CD4-positive, alpha-beta T cell (primary cell): Measurements from ENCODE around the gene ZC3H13. TPM values are rescaled to one million over a fixed set of nuclear protein-coding genes. Genes with fewer than 3 reads are reported as not detected.

Experiments used
- ATAC-seq: fragments of 200-7000 bp; cut with Tn5 transposase; one replicate; pipeline ENCODE4 v1.10.0; 2022; ENCODE audit warnings: mild to moderate bottlenecking; ENCODE audit not compliant: poor library complexity
- CTCF ChIA-PET: fragments of 350-600 bp; sonication (Branson Sonifier 250); formaldehyde crosslinking; loops from one replicate; lab custom pipeline; 2021; ENCODE audit warnings: antibody characterized with exemption, inconsistent platforms; lab: Charles Lee
- POLR2A ChIA-PET: fragments of 350-600 bp; sonication (Branson Sonifier 250); formaldehyde crosslinking; loops from one replicate; lab custom pipeline; 2021; ENCODE audit warnings: antibody characterized with exemption, inconsistent platforms; lab: Charles Lee
- DNase-seq, 14 experiments: peaks; one replicate each; pipeline ENCODE4 v3.0.0-alpha.2; 2013 to 2020; ENCODE audit warnings: mixed read lengths in 2 of 14
- H3K27ac ChIP-seq, 2 donors: one replicate each; pipeline versions ENCODE4 v1.5.1 to v1.7.0; 2013; ENCODE audit warnings: low read length in 2 of 2, low read depth in 1 of 2, mild to moderate bottlenecking in 1 of 2
- H3K27me3 ChIP-seq, 2 experiments: 1 replicate in 1 of 2; 2 replicates in 1 of 2; pipeline versions ENCODE4 v1.6.1 to v1.7.0; 2013; ENCODE audit warnings: low read length in 2 of 2, control low read depth in 1 of 2, mild to moderate bottlenecking in 1 of 2, moderate library complexity in 1 of 2; ENCODE audit not compliant: insufficient read depth in 2 of 2, control insufficient read depth in 1 of 2
- H3K36me3 ChIP-seq: one replicate; pipeline ENCODE4 v1.6.1; 2013; ENCODE audit warnings: low read length, control low read depth; ENCODE audit not compliant: insufficient read depth
- H3K4me1 ChIP-seq: one replicate; pipeline ENCODE4 v1.6.1; 2013; ENCODE audit warnings: low read length, control low read depth; ENCODE audit not compliant: insufficient read depth
- H3K4me3 ChIP-seq: one replicate; pipeline ENCODE4 v1.5.1; 2013; ENCODE audit warnings: mild to moderate bottlenecking, low read length, moderate library complexity
- H3K9me3 ChIP-seq, 2 experiments: 1 replicate in 1 of 2; 2 replicates in 1 of 2; pipeline versions ENCODE4 v1.6.1 to v1.7.0; 2013; ENCODE audit warnings: low read length in 2 of 2, mild to moderate bottlenecking in 2 of 2, control low read depth in 1 of 2, moderate library complexity in 1 of 2; ENCODE audit not compliant: control insufficient read depth in 1 of 2, insufficient read depth in 1 of 2
- H3K27ac Mint-ChIP-seq: one replicate; pipeline ENCODE4 v1.8.0; 2020; ENCODE audit warnings: mixed read lengths
- H3K27me3 Mint-ChIP-seq: one replicate; pipeline ENCODE4 v1.8.0; 2021; ENCODE audit warnings: mixed read lengths
- H3K36me3 Mint-ChIP-seq: one replicate; pipeline ENCODE4 v1.8.0; 2021; ENCODE audit warnings: low read depth, mixed read lengths
- H3K4me1 Mint-ChIP-seq: one replicate; pipeline ENCODE4 v1.8.0; 2021; ENCODE audit warnings: low read depth, mixed read lengths
- H3K4me3 Mint-ChIP-seq: one replicate; pipeline ENCODE4 v1.8.0; 2020; ENCODE audit warnings: mild to moderate bottlenecking, mixed read lengths
- H3K9me3 Mint-ChIP-seq: one replicate; pipeline ENCODE4 v1.8.0; 2020; ENCODE audit warnings: mixed read lengths
- intact Hi-C, 2 experiments: fragments of 100-400 bp; cut with DNase I in 1 of 2; cut with micrococcal nuclease in 1 of 2; formaldehyde crosslinking; loops; one replicate each; pipeline versions ENCODE4 v1.15.1 to v1.9.0; 2023 to 2025; cut with DNase I, micrococcal nuclease
- total RNA-seq, 174 experiments: library from RNA in 2 of 174; stranded (reverse) in 2 of 174; gene quantifications; one replicate each; pipeline ENCODE4 v1.2.3 and lab custom pipeline; 2021 to 2026
- TF ChIP-seq, protein P1 (sequence below): fragments of 200-600 bp; IDR thresholded peaks from one replicate; pipeline ENCODE4 v1.8.0; 2022; ENCODE audit warnings: antibody characterized with exemption, mild to moderate bottlenecking

The ZC3H13 gene
- total RNA-seq, 2 experiments from 2014 or later = 36.5 to 43.8 TPM

- Histone ChIP-seq H3K4me1 (no peaks in the 10 kb centered on the region), H3K27me3 (no peaks in the 10 kb centered on the region), H3K4me3 (no peak overlapping the region), H3K36me3 (peaks cover 12% of the 10 kb centered on the region), H3K27ac (no peak overlapping the region), H3K9me3 (no peaks in the 10 kb centered on the region)
- intact Hi-C loops = no loop called here
- Mint-ChIP-seq H3K27ac (peak overlapping the region; percentile 69), H3K36me3 (peaks cover 22% of the 10 kb centered on the region), H3K4me3 (no peak overlapping the region), H3K4me1 (no peaks in the 10 kb centered on the region), H3K27me3 (no peaks in the 10 kb centered on the region), H3K9me3 (no peaks in the 10 kb centered on the region)
- ChIA-PET CTCF (no interaction called here), POLR2A (no interaction called here)
- ATAC-seq (no peak), DNase-seq (no peak)
- TF ChIP-seq, protein P1, sequence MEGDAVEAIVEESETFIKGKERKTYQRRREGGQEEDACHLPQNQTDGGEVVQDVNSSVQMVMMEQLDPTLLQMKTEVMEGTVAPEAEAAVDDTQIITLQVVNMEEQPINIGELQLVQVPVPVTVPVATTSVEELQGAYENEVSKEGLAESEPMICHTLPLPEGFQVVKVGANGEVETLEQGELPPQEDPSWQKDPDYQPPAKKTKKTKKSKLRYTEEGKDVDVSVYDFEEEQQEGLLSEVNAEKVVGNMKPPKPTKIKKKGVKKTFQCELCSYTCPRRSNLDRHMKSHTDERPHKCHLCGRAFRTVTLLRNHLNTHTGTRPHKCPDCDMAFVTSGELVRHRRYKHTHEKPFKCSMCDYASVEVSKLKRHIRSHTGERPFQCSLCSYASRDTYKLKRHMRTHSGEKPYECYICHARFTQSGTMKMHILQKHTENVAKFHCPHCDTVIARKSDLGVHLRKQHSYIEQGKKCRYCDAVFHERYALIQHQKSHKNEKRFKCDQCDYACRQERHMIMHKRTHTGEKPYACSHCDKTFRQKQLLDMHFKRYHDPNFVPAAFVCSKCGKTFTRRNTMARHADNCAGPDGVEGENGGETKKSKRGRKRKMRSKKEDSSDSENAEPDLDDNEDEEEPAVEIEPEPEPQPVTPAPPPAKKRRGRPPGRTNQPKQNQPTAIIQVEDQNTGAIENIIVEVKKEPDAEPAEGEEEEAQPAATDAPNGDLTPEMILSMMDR = no peak
Observed at GRCh38 chr13:45951724-45952123, 100.8 kb downstream of the ZC3H13 start.

GRCh38 chr13:45951166-45951565, 101.4 kb downstream of the ZC3H13 start:
- POLR2A ChIA-PET = no interaction called here
- H3K27me3 Mint-ChIP-seq = no peaks in the 10 kb centered on the region
- TF ChIP-seq, protein P1 = no peak
- intact Hi-C loops = no loop called here
- H3K4me1 Mint-ChIP-seq = no peaks in the 10 kb centered on the region
- Histone ChIP-seq H3K4me3 (no peak overlapping the region), H3K9me3 (no peaks in the 10 kb centered on the region), H3K36me3 (peaks cover 7% of the 10 kb centered on the region), H3K4me1 (no peaks in the 10 kb centered on the region), H3K27ac (no peak overlapping the region), H3K27me3 (no peaks in the 10 kb centered on the region)
- ATAC-seq = no peak
- no peak overlapping the region for H3K4me3 Mint-ChIP-seq
- H3K9me3 Mint-ChIP-seq = no peaks in the 10 kb centered on the region
- no peak for DNase-seq
- CTCF ChIA-PET = no interaction called here
- peak overlapping the region; percentile 69 for H3K27ac Mint-ChIP-seq
- H3K36me3 Mint-ChIP-seq = peaks cover 16% of the 10 kb centered on the region

- ATAC-seq = no peak
- CTCF ChIA-PET = no interaction called here
- H3K27ac Mint-ChIP-seq = peak overlapping the region; percentile 69
Observed at GRCh38 chr13:45950386-45951000, 102.1 kb downstream of the ZC3H13 start.

More at GRCh38 chr13:45950386-45951000, 102.1 kb downstream of the ZC3H13 start:
- peak in 2 of 14 experiments; percentile 48 to 56 for DNase-seq
- POLR2A ChIA-PET = no interaction called here
- Mint-ChIP-seq H3K9me3 (no peaks in the 10 kb centered on the region), H3K36me3 (peaks cover 10% of the 10 kb centered on the region), H3K27me3 (no peaks in the 10 kb centered on the region), H3K4me3 (no peak overlapping the region), H3K4me1 (no peaks in the 10 kb centered on the region)
- Histone ChIP-seq H3K9me3 (no peaks in the 10 kb centered on the region), H3K4me1 (no peaks in the 10 kb centered on the region), H3K27me3 (no peaks in the 10 kb centered on the region), H3K36me3 (peaks cover 4% of the 10 kb centered on the region), H3K4me3 (no peak overlapping the region), H3K27ac (no peak overlapping the region)
- intact Hi-C loops = no loop called here
- TF ChIP-seq, protein P1 = no peak
